Mucosa of descending colon (tissue), 3 donors: Measurements from ENCODE around the gene SHC2. TPM values are rescaled to one million over a fixed set of nuclear protein-coding genes. Genes with fewer than 3 reads are reported as not detected.

Experiments
- ATAC-seq: fragments of 200-7000 bp; cut with Tn5 transposase; one replicate; pipeline ENCODE4 v1.9.1; 2020; ENCODE audit warnings: mild to moderate bottlenecking, moderate library complexity
- DNase-seq, 3 donors: peaks; one replicate each; pipeline ENCODE4 v3.0.0-alpha.2; 2020
- H3K36me3 ChIP-seq: fragments of 200-600 bp; one replicate; pipeline ENCODE4 v1.8.0; 2021; ENCODE audit warnings: low read depth, mild to moderate bottlenecking
- H3K4me1 ChIP-seq: fragments of 200-600 bp; one replicate; pipeline ENCODE4 v1.8.0; 2021; ENCODE audit warnings: low read depth, mild to moderate bottlenecking
- H3K4me3 ChIP-seq: fragments of 200-600 bp; one replicate; pipeline ENCODE4 v1.8.0; 2021; ENCODE audit warnings: mild to moderate bottlenecking
- H3K9me3 ChIP-seq: fragments of 200-600 bp; one replicate; pipeline ENCODE4 v1.8.0; 2021; ENCODE audit warnings: mild to moderate bottlenecking
- CTCF ChIP-seq: fragments of 200-600 bp; IDR thresholded peaks from one replicate; pipeline ENCODE4 v1.8.0; 2022; ENCODE audit warnings: antibody characterized with exemption, mild to moderate bottlenecking
- intact Hi-C, 2 donors: fragments of 100-400 bp; cut with DNase I in 1 of 2; cut with micrococcal nuclease in 1 of 2; formaldehyde crosslinking; loops; one replicate each; pipeline versions ENCODE4 v1.11.0 to v1.11.1; 2022; cut with DNase I, micrococcal nuclease
- total RNA-seq, 3 donors: library from RNA; stranded (reverse); fragmentation: NEBNext Ultra II Directional in 2 of 3; extraction: Animal tissue kit (Norgen Biotek cat#: 25700) in 2 of 3; gene quantifications; one replicate each; pipeline versions ENCODE4 v1.2.1 to v1.2.4, GENCODE V29; 2021 to 2023
- donor health status: DM: no; HTN: no; CAD: no; lungs with moderate emphysema.
- donor health status: DM: no; HTN: no; CAD: no.
- donor health status: DM: no; HTN: yes; CAD: no.

SHC2 gene
- total RNA-seq, 3 donors from 2014 or later: 5.3 to 39.3 (median 6.0) TPM

GRCh38 chr19:447816-448560 is 12.8 kb downstream of the SHC2 start:
- no peak for DNase-seq
- intact Hi-C loops: no loop called here
- peaks cover 4% of the 10 kb centered on the region for H3K9me3 ChIP-seq
- no peak for ATAC-seq
- no peaks in the 10 kb centered on the region for H3K36me3 ChIP-seq
- H3K4me1 ChIP-seq: no peaks in the 10 kb centered on the region
- no peak overlapping the region for H3K4me3 ChIP-seq
- no peak for TF ChIP-seq CTCF

- no peak for ATAC-seq
- intact Hi-C loops: no loop called here
- Histone ChIP-seq H3K36me3 (no peaks in the 10 kb centered on the region), H3K9me3 (peaks cover 4% of the 10 kb centered on the region), H3K4me1 (no peaks in the 10 kb centered on the region), H3K4me3 (no peak overlapping the region)
- no peak for TF ChIP-seq CTCF
- no peak for DNase-seq
These were observed 13.8 kb downstream of the SHC2 start for GRCh38 chr19:447064-447426.

GRCh38 chr19:444677-445210 is 16.1 kb downstream of the SHC2 start:
- ATAC-seq (no peak), DNase-seq (no peak)
- no peak for TF ChIP-seq CTCF
- intact Hi-C loops: no loop called here
- Histone ChIP-seq H3K4me1 (no peaks in the 10 kb centered on the region), H3K36me3 (no peaks in the 10 kb centered on the region), H3K4me3 (no peak overlapping the region), H3K9me3 (no peaks in the 10 kb centered on the region)

GRCh38 chr19:443005-443404 is 17.8 kb downstream of the SHC2 start:
- DNase-seq (no peak), ATAC-seq (no peak)

GRCh38 chr19:442085-442484 is 18.7 kb downstream of the SHC2 start:
- no peaks in the 10 kb centered on the region for H3K4me1 ChIP-seq
- no peaks in the 10 kb centered on the region for H3K36me3 ChIP-seq
- no peak for TF ChIP-seq CTCF
- ATAC-seq: no peak
- intact Hi-C loops: no loop called here
- H3K9me3 ChIP-seq: no peaks in the 10 kb centered on the region
- no peak for DNase-seq
- no peak overlapping the region for H3K4me3 ChIP-seq

More at GRCh38 chr19:443005-443404, 17.8 kb downstream of the SHC2 start:
- no peaks in the 10 kb centered on the region for H3K9me3 ChIP-seq
- H3K36me3 ChIP-seq: no peaks in the 10 kb centered on the region
- no peak for TF ChIP-seq CTCF
- no peaks in the 10 kb centered on the region for H3K4me1 ChIP-seq
- no peak overlapping the region for H3K4me3 ChIP-seq
- intact Hi-C loops: no loop called here
